Measurements from ENCODE around the gene JMJD4. TPM values are rescaled to one million over a fixed set of nuclear protein-coding genes. Genes with fewer than 3 reads are reported as not detected.

The JMJD4 gene
- total RNA-seq, 1 donor from 2014 or later, result 25.2 TPM

- H3K36me3 ChIP-seq (ENCODE audit: control insufficient read depth, insufficient read depth, low read length), result no peaks in the 10 kb centered on the region
- H3K27me3 ChIP-seq (ENCODE audit: control insufficient read depth, insufficient read depth, low read length), result no peaks in the 10 kb centered on the region
- DNase-seq (ENCODE audit: low read depth), result no peak
- no peak for TF ChIP-seq CTCF (IDR thresholded peaks at IDR 0.05; ENCODE audit: insufficient read depth, low read length, poor library complexity, severe bottlenecking)
- H3K4me3 ChIP-seq (ENCODE audit: low read depth, low read length), result no peak overlapping the region
Measured at GRCh38 chr1:227774821-227775661, 39.9 kb upstream of the JMJD4 start.

- DNase-seq (ENCODE audit: low read depth), result no peak
- Histone ChIP-seq H3K4me3 (ENCODE audit: low read depth, low read length) (no peak overlapping the region), H3K36me3 (ENCODE audit: control insufficient read depth, insufficient read depth, low read length) (no peaks in the 10 kb centered on the region), H3K27me3 (ENCODE audit: control insufficient read depth, insufficient read depth, low read length) (no peaks in the 10 kb centered on the region)
- TF ChIP-seq CTCF (IDR thresholded peaks at IDR 0.05; ENCODE audit: insufficient read depth, low read length, poor library complexity, severe bottlenecking), result no peak
Measured at GRCh38 chr1:227774051-227774731, 39.1 kb upstream of the JMJD4 start.

DNA sequence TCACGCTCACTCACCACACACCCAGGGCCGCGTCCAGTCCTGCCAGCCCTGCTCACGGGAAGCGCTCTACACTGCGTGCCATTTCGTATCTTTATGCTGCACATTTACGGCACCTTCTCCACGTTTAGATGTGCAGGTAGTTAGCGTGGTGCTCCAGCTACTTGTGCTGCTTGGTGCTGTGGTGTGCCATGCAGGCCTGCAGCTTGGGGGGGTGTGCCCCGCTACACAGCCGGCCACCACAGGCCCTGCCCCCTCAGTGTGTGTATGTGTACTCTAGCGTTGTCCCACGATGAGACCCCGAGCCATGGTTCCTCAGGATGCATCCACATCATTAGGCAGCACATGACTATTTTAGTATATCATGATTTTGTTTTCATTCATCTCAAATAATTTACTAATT is 38.5 kb upstream of the JMJD4 start:
- DNase-seq (ENCODE audit: low read depth), result no peak
- TF ChIP-seq CTCF (IDR thresholded peaks at IDR 0.05; ENCODE audit: insufficient read depth, low read length, poor library complexity, severe bottlenecking), result no peak
- no peaks in the 10 kb centered on the region for H3K27me3 ChIP-seq (ENCODE audit: control insufficient read depth, insufficient read depth, low read length)
- H3K36me3 ChIP-seq (ENCODE audit: control insufficient read depth, insufficient read depth, low read length), result no peaks in the 10 kb centered on the region
- no peak overlapping the region for H3K4me3 ChIP-seq (ENCODE audit: low read depth, low read length)

DNA sequence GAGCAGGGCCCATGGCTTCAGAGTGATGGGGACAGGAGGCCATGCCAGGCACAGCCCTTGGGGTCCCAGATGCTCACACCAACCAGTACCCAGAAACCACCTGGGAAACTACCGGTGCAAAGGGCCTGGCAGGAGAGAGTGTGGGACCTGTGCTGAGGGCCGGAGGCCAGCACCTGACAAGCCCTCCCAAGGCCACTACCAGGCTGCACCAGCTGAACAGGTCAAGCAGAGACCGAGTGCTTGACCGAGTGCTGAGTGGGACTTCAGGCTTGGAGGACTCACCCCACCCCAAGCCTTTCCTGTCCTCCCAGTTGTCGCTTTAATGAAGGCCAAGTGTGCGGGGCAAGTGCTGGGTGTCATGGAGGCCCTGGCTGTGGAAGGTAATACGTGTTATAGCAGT is 36.7 kb upstream of the JMJD4 start:
- Histone ChIP-seq H3K4me3 (ENCODE audit: low read depth, low read length) (no peak overlapping the region), H3K36me3 (ENCODE audit: control insufficient read depth, insufficient read depth, low read length) (no peaks in the 10 kb centered on the region), H3K27me3 (ENCODE audit: control insufficient read depth, insufficient read depth, low read length) (no peaks in the 10 kb centered on the region)
- no peak for DNase-seq (ENCODE audit: low read depth)
- TF ChIP-seq CTCF (IDR thresholded peaks at IDR 0.05; ENCODE audit: insufficient read depth, low read length, poor library complexity, severe bottlenecking), result no peak

DNA sequence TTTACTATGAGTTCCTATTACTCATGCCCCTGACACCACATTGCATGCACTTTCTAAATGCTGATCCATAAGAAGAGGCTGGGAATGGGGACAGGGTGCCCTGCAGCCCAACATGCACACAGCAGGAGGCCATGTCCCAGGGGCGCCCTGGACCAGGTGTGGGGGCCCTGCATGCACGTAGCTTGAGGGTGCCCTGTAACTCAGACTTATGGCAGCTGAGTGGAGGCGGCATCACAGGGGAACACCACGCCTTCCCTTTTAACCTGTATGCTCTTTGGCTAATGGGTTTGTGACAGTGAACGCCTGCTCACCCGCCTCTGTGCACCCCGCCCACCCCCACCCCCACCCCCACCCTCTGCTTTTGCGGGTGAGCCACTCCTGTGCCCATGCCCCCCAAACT is 36.2 kb upstream of the JMJD4 start:
- Histone ChIP-seq H3K27me3 (ENCODE audit: control insufficient read depth, insufficient read depth, low read length) (no peaks in the 10 kb centered on the region), H3K36me3 (ENCODE audit: control insufficient read depth, insufficient read depth, low read length) (no peaks in the 10 kb centered on the region), H3K4me3 (ENCODE audit: low read depth, low read length) (no peak overlapping the region)
- TF ChIP-seq CTCF (IDR thresholded peaks at IDR 0.05; ENCODE audit: insufficient read depth, low read length, poor library complexity, severe bottlenecking), result no peak
- no peak for DNase-seq (ENCODE audit: low read depth)
